ENCODE results near the gene KANSL1.
"Not testable (repeated sequence)": the region's sequence is repeated elsewhere in the genome, so short reads cannot be mapped to it uniquely, and the experiment has no call there.

Gene KANSL1

GRCh38 chr17:46193626-46194392 lies 580 bp upstream of the KANSL1 start:
- peaks cover 34% of the 10 kb centered on the region for H3K4me1 ChIP-seq (ENCODE audit: control insufficient read depth, insufficient read depth, low read length, poor library complexity, severe bottlenecking)
- no peaks in the 10 kb centered on the region for H3K9me3 ChIP-seq (ENCODE audit: control insufficient read depth, low read length)
- peak; percentile 90 to 94 (median 91) for DNase-seq
- no peaks in the 10 kb centered on the region for H3K27me3 ChIP-seq (replicated peaks; ENCODE audit: control insufficient read depth, insufficient read depth, low read length, poor library complexity, severe bottlenecking)
- peak overlapping the region; percentile 93 for H3K27ac ChIP-seq (ENCODE audit: insufficient read depth, low read length, poor library complexity, severe bottlenecking)
- H3K4me3 ChIP-seq (ENCODE audit: insufficient read depth, low read depth, low read length, poor library complexity, severe bottlenecking): peak overlapping the region; percentile 97
- H3K36me3 ChIP-seq (ENCODE audit: control insufficient read depth, insufficient read depth, low read length): no peaks in the 10 kb centered on the region

- peak; percentile 49 to 66 (median 56) for DNase-seq
- Histone ChIP-seq H3K4me3 (ENCODE audit: insufficient read depth, low read depth, low read length, poor library complexity, severe bottlenecking) (peak overlapping the region; percentile 81), H3K27me3 (replicated peaks; ENCODE audit: control insufficient read depth, insufficient read depth, low read length, poor library complexity, severe bottlenecking) (no peaks in the 10 kb centered on the region), H3K27ac (ENCODE audit: insufficient read depth, low read length, poor library complexity, severe bottlenecking) (peak overlapping the region; percentile 93), H3K9me3 (ENCODE audit: control insufficient read depth, low read length) (no peaks in the 10 kb centered on the region), H3K4me1 (ENCODE audit: control insufficient read depth, insufficient read depth, low read length, poor library complexity, severe bottlenecking) (peaks cover 34% of the 10 kb centered on the region), H3K36me3 (ENCODE audit: control insufficient read depth, insufficient read depth, low read length) (no peaks in the 10 kb centered on the region)
Measured at GRCh38 chr17:46192439-46193150, 634 bp downstream of the KANSL1 start.

GRCh38 chr17:46192189-46192438 lies 1.1 kb downstream of the KANSL1 start:
- no peaks in the 10 kb centered on the region for H3K27me3 ChIP-seq (replicated peaks; ENCODE audit: control insufficient read depth, insufficient read depth, low read length, poor library complexity, severe bottlenecking)
- H3K4me3 ChIP-seq (ENCODE audit: insufficient read depth, low read depth, low read length, poor library complexity, severe bottlenecking): peak overlapping the region; percentile 81
- no peak for DNase-seq
- H3K27ac ChIP-seq (ENCODE audit: insufficient read depth, low read length, poor library complexity, severe bottlenecking): peak overlapping the region; percentile 93
- H3K36me3 ChIP-seq (ENCODE audit: control insufficient read depth, insufficient read depth, low read length): no peaks in the 10 kb centered on the region
- H3K9me3 ChIP-seq (ENCODE audit: control insufficient read depth, low read length): no peaks in the 10 kb centered on the region
- H3K4me1 ChIP-seq (ENCODE audit: control insufficient read depth, insufficient read depth, low read length, poor library complexity, severe bottlenecking): peaks cover 38% of the 10 kb centered on the region

GRCh38 chr17:46191322-46192188 lies 1.7 kb downstream of the KANSL1 start:
- H3K4me1 ChIP-seq (ENCODE audit: control insufficient read depth, insufficient read depth, low read length, poor library complexity, severe bottlenecking): peaks cover 43% of the 10 kb centered on the region
- H3K27ac ChIP-seq (ENCODE audit: insufficient read depth, low read length, poor library complexity, severe bottlenecking): peak overlapping the region; percentile 93
- no peak for DNase-seq
- H3K4me3 ChIP-seq (ENCODE audit: insufficient read depth, low read depth, low read length, poor library complexity, severe bottlenecking): peak overlapping the region; percentile 81
- no peaks in the 10 kb centered on the region for H3K27me3 ChIP-seq (replicated peaks; ENCODE audit: control insufficient read depth, insufficient read depth, low read length, poor library complexity, severe bottlenecking)
- no peaks in the 10 kb centered on the region for H3K36me3 ChIP-seq (ENCODE audit: control insufficient read depth, insufficient read depth, low read length)
- H3K9me3 ChIP-seq (ENCODE audit: control insufficient read depth, low read length): no peaks in the 10 kb centered on the region

- H3K9me3 ChIP-seq (ENCODE audit: control insufficient read depth, low read length): no peaks in the 10 kb centered on the region
- H3K27me3 ChIP-seq (replicated peaks; ENCODE audit: control insufficient read depth, insufficient read depth, low read length, poor library complexity, severe bottlenecking): no peaks in the 10 kb centered on the region
- peaks cover 41% of the 10 kb centered on the region for H3K4me1 ChIP-seq (ENCODE audit: control insufficient read depth, insufficient read depth, low read length, poor library complexity, severe bottlenecking)
- peak overlapping the region; percentile 81 for H3K4me3 ChIP-seq (ENCODE audit: insufficient read depth, low read depth, low read length, poor library complexity, severe bottlenecking)
- no peak for DNase-seq
- peak overlapping the region; percentile 93 for H3K27ac ChIP-seq (ENCODE audit: insufficient read depth, low read length, poor library complexity, severe bottlenecking)
- no peaks in the 10 kb centered on the region for H3K36me3 ChIP-seq (ENCODE audit: control insufficient read depth, insufficient read depth, low read length)
Measured at GRCh38 chr17:46190763-46191162, 2.5 kb downstream of the KANSL1 start.

- H3K9me3 ChIP-seq (ENCODE audit: control insufficient read depth, low read length); H3K27ac ChIP-seq (ENCODE audit: insufficient read depth, low read length, poor library complexity, severe bottlenecking); H3K36me3 ChIP-seq (ENCODE audit: control insufficient read depth, insufficient read depth, low read length); H3K4me3 ChIP-seq (ENCODE audit: insufficient read depth, low read depth, low read length, poor library complexity, severe bottlenecking); H3K27me3 ChIP-seq (replicated peaks; ENCODE audit: control insufficient read depth, insufficient read depth, low read length, poor library complexity, severe bottlenecking); DNase-seq: not testable (repeated sequence)
- H3K4me1 ChIP-seq (ENCODE audit: control insufficient read depth, insufficient read depth, low read length, poor library complexity, severe bottlenecking): peaks cover 65% of the 10 kb centered on the region
Measured at GRCh38 chr17:46186827-46187235, 6.4 kb downstream of the KANSL1 start.

- H3K27ac ChIP-seq (ENCODE audit: insufficient read depth, low read length, poor library complexity, severe bottlenecking): no peak overlapping the region
- no peak overlapping the region for H3K4me3 ChIP-seq (ENCODE audit: insufficient read depth, low read depth, low read length, poor library complexity, severe bottlenecking)
- peaks cover 4% of the 10 kb centered on the region for H3K36me3 ChIP-seq (ENCODE audit: control insufficient read depth, insufficient read depth, low read length)
- peaks cover 67% of the 10 kb centered on the region for H3K4me1 ChIP-seq (ENCODE audit: control insufficient read depth, insufficient read depth, low read length, poor library complexity, severe bottlenecking)
- DNase-seq: no peak
- H3K9me3 ChIP-seq (ENCODE audit: control insufficient read depth, low read length): no peaks in the 10 kb centered on the region
- H3K27me3 ChIP-seq (replicated peaks; ENCODE audit: control insufficient read depth, insufficient read depth, low read length, poor library complexity, severe bottlenecking): no peaks in the 10 kb centered on the region
Measured at GRCh38 chr17:46184696-46185095, 8.5 kb downstream of the KANSL1 start.

- not testable (repeated sequence) for H3K4me3 ChIP-seq (ENCODE audit: insufficient read depth, low read depth, low read length, poor library complexity, severe bottlenecking); H3K27me3 ChIP-seq (replicated peaks; ENCODE audit: control insufficient read depth, insufficient read depth, low read length, poor library complexity, severe bottlenecking); H3K9me3 ChIP-seq (ENCODE audit: control insufficient read depth, low read length); H3K27ac ChIP-seq (ENCODE audit: insufficient read depth, low read length, poor library complexity, severe bottlenecking); DNase-seq; H3K36me3 ChIP-seq (ENCODE audit: control insufficient read depth, insufficient read depth, low read length)
- peaks cover 73% of the 10 kb centered on the region for H3K4me1 ChIP-seq (ENCODE audit: control insufficient read depth, insufficient read depth, low read length, poor library complexity, severe bottlenecking)
Measured at GRCh38 chr17:46183383-46183782, 9.8 kb downstream of the KANSL1 start.

- Histone ChIP-seq H3K36me3 (ENCODE audit: control insufficient read depth, insufficient read depth, low read length) (peaks cover 4% of the 10 kb centered on the region), H3K4me1 (ENCODE audit: control insufficient read depth, insufficient read depth, low read length, poor library complexity, severe bottlenecking) (peaks cover 74% of the 10 kb centered on the region), H3K4me3 (ENCODE audit: insufficient read depth, low read depth, low read length, poor library complexity, severe bottlenecking) (no peak overlapping the region), H3K27ac (ENCODE audit: insufficient read depth, low read length, poor library complexity, severe bottlenecking) (no peak overlapping the region), H3K27me3 (replicated peaks; ENCODE audit: control insufficient read depth, insufficient read depth, low read length, poor library complexity, severe bottlenecking) (no peaks in the 10 kb centered on the region), H3K9me3 (ENCODE audit: control insufficient read depth, low read length) (no peaks in the 10 kb centered on the region)
- no peak for DNase-seq
Measured at GRCh38 chr17:46182961-46183360, 10.3 kb downstream of the KANSL1 start.

- peaks cover 69% of the 10 kb centered on the region for H3K4me1 ChIP-seq (ENCODE audit: control insufficient read depth, insufficient read depth, low read length, poor library complexity, severe bottlenecking)
- DNase-seq: no peak
- no peak overlapping the region for H3K27ac ChIP-seq (ENCODE audit: insufficient read depth, low read length, poor library complexity, severe bottlenecking)
- H3K36me3 ChIP-seq (ENCODE audit: control insufficient read depth, insufficient read depth, low read length): peaks cover 4% of the 10 kb centered on the region
- no peaks in the 10 kb centered on the region for H3K27me3 ChIP-seq (replicated peaks; ENCODE audit: control insufficient read depth, insufficient read depth, low read length, poor library complexity, severe bottlenecking)
- no peaks in the 10 kb centered on the region for H3K9me3 ChIP-seq (ENCODE audit: control insufficient read depth, low read length)
- no peak overlapping the region for H3K4me3 ChIP-seq (ENCODE audit: insufficient read depth, low read depth, low read length, poor library complexity, severe bottlenecking)
Measured at GRCh38 chr17:46181940-46182339, 11.3 kb downstream of the KANSL1 start.

Measured in effector memory CD4-positive, alpha-beta T cell (primary cell).